Psoas muscle (tissue), 8 donors: ENCODE data around the gene FBXO31. TPM values are rescaled to one million over a fixed set of nuclear protein-coding genes. Genes with fewer than 3 reads are reported as not detected.

ENCODE experiments used
- ATAC-seq, 4 donors: fragments of 200-7000 bp; cut with Tn5 transposase; one replicate each; pipeline ENCODE4 v1.9.1; 2020; ENCODE audit warnings: moderate library complexity in 3 of 4, mild to moderate bottlenecking in 2 of 4
- DNase-seq, 2 donors: peaks; one replicate each; pipeline ENCODE4 v3.0.0-alpha.2; 2020
- H3K27ac ChIP-seq: fragments of 200-600 bp; one replicate; pipeline ENCODE4 v1.8.0; 2022
- H3K27me3 ChIP-seq, 3 donors: fragments of 200-600 bp in 1 of 3; one replicate each; pipeline versions ENCODE4 v1.6.1 to v1.8.0; 2013 to 2022; ENCODE audit warnings: low read length in 2 of 3, mild to moderate bottlenecking in 2 of 3, moderate library complexity in 1 of 3; ENCODE audit not compliant: insufficient read depth in 3 of 3
- H3K36me3 ChIP-seq, 2 donors: fragments of 200-600 bp in 1 of 2; one replicate each; pipeline versions ENCODE4 v1.6.1 to v1.8.0; 2013 to 2022; ENCODE audit warnings: low read depth in 1 of 2, mild to moderate bottlenecking in 1 of 2, moderate library complexity in 1 of 2; ENCODE audit not compliant: insufficient read depth in 1 of 2
- H3K4me1 ChIP-seq: fragments of 200-600 bp; one replicate; pipeline ENCODE4 v1.8.0; 2022
- H3K4me3 ChIP-seq: fragments of 200-600 bp; one replicate; pipeline ENCODE4 v1.8.0; 2022; ENCODE audit warnings: mild to moderate bottlenecking
- H3K9me3 ChIP-seq: fragments of 200-600 bp; one replicate; pipeline ENCODE4 v1.8.0; 2022
- WGBS, 3 donors: extraction: QIAGEN DNeasy Blood & Tissue Kit; methylation state at CpG; one replicate each; pipeline versions ENCODE4 v1.1.6 to v1.1.7; 2013; 5-methylcytosine and 5-hydroxymethylcytosine counted together
- intact Hi-C, 2 donors: fragments of 100-400 bp; cut with DNase I; formaldehyde crosslinking; loops; one replicate each; pipeline versions ENCODE4 v1.11.0 to v1.14.2; 2022
- polyA plus RNA-seq, 3 donors: library from polyadenylated mRNA; stranded (reverse); fragments of 200-250 nt; gene quantifications; one replicate each; pipeline ENCODE4 v1.2.3, GENCODE V29; 2013
- total RNA-seq, 4 donors: library from RNA; stranded (reverse); fragmentation: NEBNext Ultra II Directional in 2 of 4; extraction: Animal tissue kit (Norgen Biotek cat#: 25700) in 2 of 4; gene quantifications; one replicate each; pipeline versions ENCODE4 v1.2.1 to v1.2.4, GENCODE V29; 2021 to 2023
- TF ChIP-seq, protein P1 (sequence below): fragments of 200-600 bp; IDR thresholded peaks from one replicate; pipeline ENCODE4 v1.8.0; 2022; ENCODE audit warnings: antibody characterized with exemption
- donor health status: healthy with polysubstance abuse.
- donor health status: DM: no; HTN: no; CAD: no; lungs with moderate emphysema.
- donor health status: Bipolar disorder and iron deficiency.
- donor health status: healthy.
- donor health status: DM: yes; HTN: yes; CAD: no.
- donor health status: DM: no; HTN: no; CAD: no.
- donor health status: DM: no; HTN: no; CAD: no.
- donor health status: DM: yes; HTN: yes; CAD: no.

The FBXO31 gene
- total and polyA plus RNA-seq, 7 donors: 26.3 to 103 (median 95.3) TPM

DNA sequence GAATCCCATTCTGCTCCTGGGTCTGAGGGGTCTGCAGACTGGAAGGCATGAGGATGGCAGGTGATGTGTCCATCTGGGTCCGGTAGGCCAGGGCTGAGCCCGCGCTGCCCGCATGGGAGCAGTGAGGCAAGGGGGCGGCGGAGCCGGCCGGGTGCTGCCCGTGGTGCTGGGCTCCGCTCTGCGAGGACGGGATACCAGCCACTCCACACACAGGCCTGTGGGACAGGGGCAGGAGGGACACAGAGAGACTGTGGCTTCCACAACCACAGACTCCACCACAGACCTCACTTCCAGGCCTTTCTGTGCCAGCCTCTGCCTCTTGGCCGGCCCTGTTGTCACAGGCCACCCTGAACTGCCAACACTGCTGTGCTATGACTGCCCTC, 33.9 kb upstream of the FBXO31 start:
- Histone ChIP-seq H3K27ac (no peak overlapping the region), H3K4me1 (no peaks in the 10 kb centered on the region), H3K36me3 (peaks cover 2 to 96% of the 10 kb centered on the region in 2 donors), H3K9me3 (no peaks in the 10 kb centered on the region), H3K4me3 (no peak overlapping the region), H3K27me3 (no peaks in the 10 kb centered on the region)
- intact Hi-C loops: loop anchor here in 1 of 2 donors (2.0 to 5.0 kb wide), 3 partner anchors 125 to 219 kb away; no protein-coding TSS in a partner anchor
- TF ChIP-seq, protein P1, sequence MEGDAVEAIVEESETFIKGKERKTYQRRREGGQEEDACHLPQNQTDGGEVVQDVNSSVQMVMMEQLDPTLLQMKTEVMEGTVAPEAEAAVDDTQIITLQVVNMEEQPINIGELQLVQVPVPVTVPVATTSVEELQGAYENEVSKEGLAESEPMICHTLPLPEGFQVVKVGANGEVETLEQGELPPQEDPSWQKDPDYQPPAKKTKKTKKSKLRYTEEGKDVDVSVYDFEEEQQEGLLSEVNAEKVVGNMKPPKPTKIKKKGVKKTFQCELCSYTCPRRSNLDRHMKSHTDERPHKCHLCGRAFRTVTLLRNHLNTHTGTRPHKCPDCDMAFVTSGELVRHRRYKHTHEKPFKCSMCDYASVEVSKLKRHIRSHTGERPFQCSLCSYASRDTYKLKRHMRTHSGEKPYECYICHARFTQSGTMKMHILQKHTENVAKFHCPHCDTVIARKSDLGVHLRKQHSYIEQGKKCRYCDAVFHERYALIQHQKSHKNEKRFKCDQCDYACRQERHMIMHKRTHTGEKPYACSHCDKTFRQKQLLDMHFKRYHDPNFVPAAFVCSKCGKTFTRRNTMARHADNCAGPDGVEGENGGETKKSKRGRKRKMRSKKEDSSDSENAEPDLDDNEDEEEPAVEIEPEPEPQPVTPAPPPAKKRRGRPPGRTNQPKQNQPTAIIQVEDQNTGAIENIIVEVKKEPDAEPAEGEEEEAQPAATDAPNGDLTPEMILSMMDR: no peak
- 90 to 94% (median 93%) methylated on average over 13 of the region's 13 CpGs for WGBS, 3 donors
- DNase-seq (no peak), ATAC-seq (peak in 1 of 4 donors; percentile 40)

DNA sequence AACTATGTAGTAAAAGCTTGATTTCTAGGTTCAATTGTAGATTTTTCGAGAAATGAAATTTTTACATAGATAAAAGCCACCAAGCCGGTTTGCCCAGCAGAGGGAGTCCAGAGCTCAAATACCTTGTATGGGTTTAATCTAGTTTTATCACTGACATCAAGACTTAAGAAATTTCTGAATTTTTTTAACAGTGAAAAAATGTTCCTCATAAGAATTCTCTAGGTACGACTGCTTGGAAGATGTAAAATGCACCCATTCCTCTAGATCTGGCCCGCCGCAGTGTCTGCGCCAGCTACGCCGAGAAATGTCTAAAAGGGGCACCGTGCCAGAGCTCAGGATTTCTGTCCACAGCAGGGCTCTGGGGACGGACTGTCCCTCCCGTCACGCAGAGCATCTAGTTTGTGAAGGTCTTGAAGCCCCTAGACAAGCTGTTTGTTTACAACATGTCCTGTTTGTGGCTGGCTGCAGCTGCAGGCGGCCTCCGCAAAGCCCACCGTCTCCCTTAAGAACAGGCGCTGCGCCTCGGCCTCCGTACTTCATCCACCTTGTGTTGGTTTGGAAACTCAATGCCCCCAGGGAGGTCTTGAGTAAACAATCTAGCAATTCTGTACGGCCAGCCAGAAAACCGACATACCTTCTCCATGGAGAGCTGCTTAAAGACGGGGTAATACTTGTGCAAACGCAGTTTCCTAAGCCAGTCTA, 33.4 kb upstream of the FBXO31 start:
- ATAC-seq: peak in 1 of 4 donors; percentile 53
- WGBS, 3 donors: 76 to 82% (median 80%) methylated on average over 23 of the region's 23 CpGs
- no peak for DNase-seq
- H3K9me3 ChIP-seq: no peaks in the 10 kb centered on the region
- TF ChIP-seq, protein P1: peak; percentile 69
- H3K36me3 ChIP-seq: peaks cover 6 to 96% of the 10 kb centered on the region in 2 donors
- H3K27ac ChIP-seq: no peak overlapping the region
- H3K27me3 ChIP-seq: no peaks in the 10 kb centered on the region
- H3K4me3 ChIP-seq: no peak overlapping the region
- H3K4me1 ChIP-seq: no peaks in the 10 kb centered on the region
- intact Hi-C loops: loop anchor here in 1 of 2 donors (2.0 to 5.0 kb wide), 3 partner anchors 125 to 220 kb away; no protein-coding TSS in a partner anchor

DNA sequence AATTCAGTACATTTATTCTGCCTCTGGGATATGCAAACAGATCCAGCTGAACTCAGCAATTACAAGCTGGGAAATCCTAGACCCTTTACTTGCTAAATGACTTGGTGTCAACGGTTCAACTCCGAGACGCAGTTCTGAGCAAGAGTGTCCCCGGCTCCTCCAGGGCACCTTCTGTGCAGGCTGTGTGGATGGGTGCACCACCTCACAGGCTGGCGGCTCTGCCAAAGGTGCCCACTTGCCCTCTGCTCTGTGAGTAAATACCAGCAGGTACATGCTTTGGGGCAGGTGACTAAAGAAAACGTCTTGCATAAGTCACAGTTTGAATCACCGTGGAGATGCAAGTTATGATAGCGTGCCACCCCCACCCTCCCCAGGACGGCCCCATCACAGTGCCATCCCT, 31.9 kb upstream of the FBXO31 start:
- no peak for ATAC-seq
- no peak overlapping the region for H3K4me3 ChIP-seq
- no peaks in the 10 kb centered on the region for H3K9me3 ChIP-seq

DNA sequence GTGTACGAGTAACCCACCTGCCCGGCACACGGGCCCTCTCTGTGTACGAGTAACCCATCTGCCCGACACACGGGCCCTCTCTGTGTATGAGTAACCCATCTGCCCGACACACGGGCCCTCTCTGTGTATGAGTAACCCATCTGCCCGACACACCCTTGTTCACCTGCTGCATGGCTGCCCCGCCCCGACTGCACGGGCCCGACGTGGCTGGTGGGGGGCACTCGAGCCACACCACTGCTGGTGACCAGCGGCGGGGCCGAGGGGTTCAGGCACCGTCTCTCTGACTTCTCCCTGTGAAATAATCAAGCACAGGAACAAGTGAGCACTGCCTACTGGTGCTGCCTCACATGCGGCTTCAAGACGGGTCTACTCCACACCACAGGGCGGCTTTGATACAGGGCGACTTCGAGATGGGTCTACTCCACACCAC, 30.7 kb upstream of the FBXO31 start:
- no peak for ATAC-seq
- H3K4me1 ChIP-seq: no peaks in the 10 kb centered on the region
- H3K9me3 ChIP-seq: no peaks in the 10 kb centered on the region
- 87 to 90% (median 87%) methylated on average over 24 of the region's 24 CpGs for WGBS, 3 donors
- intact Hi-C loops: no loop called here
- no peaks in the 10 kb centered on the region for H3K27me3 ChIP-seq
- H3K4me3 ChIP-seq: no peak overlapping the region
- H3K36me3 ChIP-seq: peaks cover 6 to 96% of the 10 kb centered on the region in 2 donors
- no peak overlapping the region for H3K27ac ChIP-seq
- TF ChIP-seq, protein P1: no peak
- no peak for DNase-seq

More for the DNA sequence above, 31.9 kb upstream of the FBXO31 start:
- no peaks in the 10 kb centered on the region for H3K4me1 ChIP-seq
- WGBS, 3 donors: 85 to 89% (median 86%) methylated on average over 9 of the region's 9 CpGs
- H3K27ac ChIP-seq: no peak overlapping the region
- no peak for DNase-seq
- peaks cover 6 to 96% of the 10 kb centered on the region in 2 donors for H3K36me3 ChIP-seq
- TF ChIP-seq, protein P1: no peak
- intact Hi-C loops: loop anchor here in 1 of 2 donors (5.0 kb wide), 2 partner anchors 127 to 157 kb away; no protein-coding TSS in a partner anchor
- no peaks in the 10 kb centered on the region for H3K27me3 ChIP-seq
